AG09309 (cell line): ENCODE data around the gene RPS6KA3.

Experiments used
- DNase-seq: peaks from one replicate; pipeline ENCODE4 v3.0.0-alpha.2; 2010; ENCODE audit warnings: low read depth
- H3K4me3 ChIP-seq: 2 replicates; pipeline ENCODE4 v1.5.1; 2011; ENCODE audit warnings: mild to moderate bottlenecking, low read depth, low read length, moderate library complexity; ENCODE audit not compliant: control insufficient read depth
- CTCF ChIP-seq: IDR thresholded peaks from 2 replicates; pipeline ENCODE4 v1.5.1; 2011; ENCODE audit warnings: mild to moderate bottlenecking, low read depth, low read length, inconsistent platforms; ENCODE audit not compliant: insufficient read depth, control insufficient read depth; ENCODE audit errors: missing control alignments

RPS6KA3 gene

GRCh38 chrX:20306668-20307067 lies 40.0 kb upstream of the RPS6KA3 start:
- H3K4me3 ChIP-seq, result no peak overlapping the region
- no peak for DNase-seq
- TF ChIP-seq CTCF, result no peak

GRCh38 chrX:20300822-20301221 lies 34.1 kb upstream of the RPS6KA3 start:
- no peak for TF ChIP-seq CTCF
- no peak for DNase-seq
- no peak overlapping the region for H3K4me3 ChIP-seq

- no peak for TF ChIP-seq CTCF
- no peak for DNase-seq
- no peak overlapping the region for H3K4me3 ChIP-seq
Observed at GRCh38 chrX:20294957-20295356, 28.2 kb upstream of the RPS6KA3 start.

GRCh38 chrX:20294284-20294683 lies 27.6 kb upstream of the RPS6KA3 start:
- H3K4me3 ChIP-seq, result no peak overlapping the region
- DNase-seq, result no peak
- no peak for TF ChIP-seq CTCF

GRCh38 chrX:20285511-20285910 lies 18.8 kb upstream of the RPS6KA3 start:
- TF ChIP-seq CTCF, result no peak
- H3K4me3 ChIP-seq, result no peak overlapping the region
- no peak for DNase-seq

- no peak overlapping the region for H3K4me3 ChIP-seq
- TF ChIP-seq CTCF, result no peak
- DNase-seq, result no peak
Observed at GRCh38 chrX:20284992-20285391, 18.3 kb upstream of the RPS6KA3 start.

- DNase-seq, result no peak
- no peak overlapping the region for H3K4me3 ChIP-seq
- no peak for TF ChIP-seq CTCF
Observed at GRCh38 chrX:20284444-20284843, 17.7 kb upstream of the RPS6KA3 start.
